Activated CD4-positive, alpha-beta memory T cell treated with anti-CD3 and anti-CD28 coated beads for 36 hours (primary cell): Measurements from ENCODE around the gene MARS1. TPM values are rescaled to one million over a fixed set of nuclear protein-coding genes. Genes with fewer than 3 reads are reported as not detected.
"Not testable (repeated sequence)": the region's sequence is repeated elsewhere in the genome, so short reads cannot be mapped to it uniquely, and the experiment has no call there.

ENCODE experiments used
- CTCF ChIA-PET: fragments of 350-600 bp; sonication (Branson Sonifier 250); formaldehyde crosslinking; loops from one replicate; lab custom pipeline; 2021; ENCODE audit warnings: antibody characterized with exemption, inconsistent platforms; lab: Charles Lee
- POLR2A ChIA-PET: fragments of 350-600 bp; sonication (Branson Sonifier 250); formaldehyde crosslinking; loops from one replicate; lab custom pipeline; 2021; ENCODE audit warnings: antibody characterized with exemption; lab: Charles Lee
- DNase-seq: peaks from one replicate; pipeline ENCODE4 v3.0.0-alpha.2; 2020
- H3K27ac Mint-ChIP-seq: one replicate; pipeline ENCODE4 v1.8.0; 2021; ENCODE audit warnings: mixed read lengths
- H3K27me3 Mint-ChIP-seq: one replicate; pipeline ENCODE4 v1.8.0; 2021; ENCODE audit warnings: mixed read lengths
- H3K36me3 Mint-ChIP-seq: one replicate; pipeline ENCODE4 v1.8.0; 2021; ENCODE audit warnings: mixed read lengths
- H3K4me1 Mint-ChIP-seq: one replicate; pipeline ENCODE4 v1.8.0; 2021; ENCODE audit warnings: low read depth, mixed read lengths
- H3K4me3 Mint-ChIP-seq: one replicate; pipeline ENCODE4 v1.8.0; 2021; ENCODE audit warnings: mild to moderate bottlenecking, mixed read lengths
- H3K9me3 Mint-ChIP-seq: one replicate; pipeline ENCODE4 v1.8.0; 2021; ENCODE audit warnings: mixed read lengths
- intact Hi-C: fragments of 100-400 bp; cut with micrococcal nuclease; formaldehyde crosslinking; loops from one replicate; pipeline ENCODE4 v1.15.1; 2023
- total RNA-seq, 2 experiments: library from RNA; stranded (reverse); gene quantifications; one replicate each; pipeline ENCODE4 v1.2.3, GENCODE V29; 2021

MARS1 gene
- total RNA-seq, 2 experiments from 2014 or later: 354 to 364 TPM

GRCh38 chr12:57513266-57513665 lies 25.4 kb downstream of the MARS1 start:
- Mint-ChIP-seq H3K4me3 (no peak overlapping the region), H3K4me1 (peaks cover 14% of the 10 kb centered on the region), H3K36me3 (peaks cover 71% of the 10 kb centered on the region), H3K27ac (no peak overlapping the region), H3K27me3 (no peaks in the 10 kb centered on the region), H3K9me3 (no peaks in the 10 kb centered on the region)
- DNase-seq: no peak
- intact Hi-C loops: no loop called here
- ChIA-PET CTCF (no interaction called here), POLR2A (interaction anchor here (0.9 to 1.7 kb wide), 2 partner anchors 11 to 22 kb away, joined by 4 read pairs; no protein-coding TSS in a partner anchor)

GRCh38 chr12:57513677-57514076 lies 25.8 kb downstream of the MARS1 start:
- CTCF ChIA-PET: not testable (repeated sequence)

GRCh38 chr12:57514246-57514645 lies 26.4 kb downstream of the MARS1 start:
- H3K4me3 Mint-ChIP-seq, DNase-seq, H3K27me3 Mint-ChIP-seq, CTCF ChIA-PET, H3K9me3 Mint-ChIP-seq, H3K27ac Mint-ChIP-seq, intact Hi-C loops: not testable (repeated sequence)
- POLR2A ChIA-PET: interaction anchor here (1.7 kb wide), 1 partner anchor 12 kb away, joined by 4 read pairs; no protein-coding TSS in a partner anchor
- peaks cover 78% of the 10 kb centered on the region for H3K36me3 Mint-ChIP-seq
- H3K4me1 Mint-ChIP-seq: peaks cover 24% of the 10 kb centered on the region

More at GRCh38 chr12:57513677-57514076, 25.8 kb downstream of the MARS1 start:
- intact Hi-C loops, H3K9me3 Mint-ChIP-seq, H3K4me3 Mint-ChIP-seq, DNase-seq, H3K27me3 Mint-ChIP-seq, H3K27ac Mint-ChIP-seq: not testable (repeated sequence)
- POLR2A ChIA-PET: interaction anchor here (0.9 to 1.7 kb wide), 2 partner anchors 12 to 23 kb away, joined by 4 read pairs; no protein-coding TSS in a partner anchor
- Mint-ChIP-seq H3K4me1 (peaks cover 18% of the 10 kb centered on the region), H3K36me3 (peaks cover 75% of the 10 kb centered on the region)

GRCh38 chr12:57514720-57515407 lies 27.0 kb downstream of the MARS1 start:
- H3K27me3 Mint-ChIP-seq: no peaks in the 10 kb centered on the region
- H3K4me1 Mint-ChIP-seq: peaks cover 26% of the 10 kb centered on the region
- no peak for DNase-seq
- intact Hi-C loops: no loop called here
- no peak overlapping the region for H3K4me3 Mint-ChIP-seq
- peaks cover 77% of the 10 kb centered on the region for H3K36me3 Mint-ChIP-seq
- ChIA-PET POLR2A (interaction anchor here (0.5 to 1.7 kb wide), 3 partner anchors 13 to 17 kb away, joined by 3 to 4 read pairs (median 4); no protein-coding TSS in a partner anchor), CTCF (interaction anchor here (1.1 to 1.2 kb wide), 2 partner anchors 38 to 60 kb away, joined by 4 read pairs; partner anchors contain the start of gene INHBE)
- peak overlapping the region; percentile 23 for H3K27ac Mint-ChIP-seq
- no peaks in the 10 kb centered on the region for H3K9me3 Mint-ChIP-seq

GRCh38 chr12:57515408-57515933 lies 27.6 kb downstream of the MARS1 start:
- H3K27ac Mint-ChIP-seq: peak overlapping the region; percentile 23
- peaks cover 26% of the 10 kb centered on the region for H3K4me1 Mint-ChIP-seq
- intact Hi-C loops: no loop called here
- no peaks in the 10 kb centered on the region for H3K9me3 Mint-ChIP-seq
- DNase-seq: no peak
- ChIA-PET POLR2A (interaction anchor here (0.5 to 0.6 kb wide), 2 partner anchors 16 kb away, joined by 3 to 4 read pairs; no protein-coding TSS in a partner anchor), CTCF (interaction anchor here (1.1 to 1.2 kb wide), 2 partner anchors 39 to 61 kb away, joined by 4 read pairs; partner anchors contain the start of gene INHBE)
- H3K27me3 Mint-ChIP-seq: no peaks in the 10 kb centered on the region
- H3K36me3 Mint-ChIP-seq: peaks cover 81% of the 10 kb centered on the region
- H3K4me3 Mint-ChIP-seq: no peak overlapping the region

GRCh38 chr12:57515934-57516541 lies 28.2 kb downstream of the MARS1 start:
- CTCF ChIA-PET: interaction anchor here (1.1 to 1.2 kb wide), 3 partner anchors 39 to 61 kb away, joined by 4 read pairs; partner anchors contain the start of gene INHBE
- peaks cover 29% of the 10 kb centered on the region for H3K4me1 Mint-ChIP-seq
- no peaks in the 10 kb centered on the region for H3K9me3 Mint-ChIP-seq
- H3K27me3 Mint-ChIP-seq: no peaks in the 10 kb centered on the region
- peaks cover 79% of the 10 kb centered on the region for H3K36me3 Mint-ChIP-seq
- no peak for DNase-seq
- POLR2A ChIA-PET: interaction anchor here (1.1 to 1.7 kb wide), 3 partner anchors 15 to 36 kb away, joined by 3 to 10 read pairs (median 4); no protein-coding TSS in a partner anchor
- H3K27ac Mint-ChIP-seq: peak overlapping the region; percentile 23
- no peak overlapping the region for H3K4me3 Mint-ChIP-seq
- intact Hi-C loops: no loop called here

GRCh38 chr12:57516617-57517153 lies 28.8 kb downstream of the MARS1 start:
- Mint-ChIP-seq H3K4me3 (no peak overlapping the region), H3K4me1 (peaks cover 36% of the 10 kb centered on the region), H3K27me3 (no peaks in the 10 kb centered on the region), H3K27ac (peak overlapping the region; percentile 70), H3K36me3 (peaks cover 77% of the 10 kb centered on the region), H3K9me3 (no peaks in the 10 kb centered on the region)
- CTCF ChIA-PET: interaction anchor here (1.1 kb wide), 1 partner anchor 58 kb away, joined by 4 read pairs; no protein-coding TSS in a partner anchor
- intact Hi-C loops: no loop called here
- POLR2A ChIA-PET: interaction anchor here (0.5 to 1.7 kb wide), 4 partner anchors 11 to 36 kb away, joined by 3 to 10 read pairs (median 4); no protein-coding TSS in a partner anchor
- no peak for DNase-seq

GRCh38 chr12:57517187-57517586 lies 29.3 kb downstream of the MARS1 start:
- Mint-ChIP-seq H3K4me3 (no peak overlapping the region), H3K9me3 (no peaks in the 10 kb centered on the region), H3K4me1 (peaks cover 41% of the 10 kb centered on the region), H3K36me3 (peaks cover 74% of the 10 kb centered on the region), H3K27ac (peak overlapping the region; percentile 70), H3K27me3 (no peaks in the 10 kb centered on the region)
- DNase-seq: no peak
- ChIA-PET POLR2A (interaction anchor here (1.1 to 1.7 kb wide), 3 partner anchors 16 to 37 kb away, joined by 3 to 10 read pairs (median 4); no protein-coding TSS in a partner anchor), CTCF (interaction anchor here (1.3 kb wide), 1 partner anchor 29 kb away, joined by 4 read pairs; the partner anchor contains the start of gene DCTN2)
- intact Hi-C loops: no loop called here

- H3K9me3 Mint-ChIP-seq, intact Hi-C loops, H3K4me3 Mint-ChIP-seq, DNase-seq, H3K27me3 Mint-ChIP-seq: not testable (repeated sequence)
- Mint-ChIP-seq H3K27ac (peak overlapping the region; percentile 70), H3K4me1 (peaks cover 41% of the 10 kb centered on the region), H3K36me3 (peaks cover 69% of the 10 kb centered on the region)
- CTCF ChIA-PET: interaction anchor here (1.3 kb wide), 1 partner anchor 29 kb away, joined by 4 read pairs; the partner anchor contains the start of gene DCTN2
- POLR2A ChIA-PET: interaction anchor here (1.7 kb wide), 1 partner anchor 28 kb away, joined by 10 read pairs; no protein-coding TSS in a partner anchor
Measured at GRCh38 chr12:57517718-57518117, 29.9 kb downstream of the MARS1 start.

- no peak for DNase-seq
- H3K27ac Mint-ChIP-seq: peak overlapping the region; percentile 100
- no peaks in the 10 kb centered on the region for H3K27me3 Mint-ChIP-seq
- no peaks in the 10 kb centered on the region for H3K9me3 Mint-ChIP-seq
- intact Hi-C loops: no loop called here
- H3K36me3 Mint-ChIP-seq: peaks cover 62% of the 10 kb centered on the region
- H3K4me3 Mint-ChIP-seq: peak overlapping the region; percentile 94
- POLR2A ChIA-PET: no interaction called here
- H3K4me1 Mint-ChIP-seq: peaks cover 41% of the 10 kb centered on the region
- CTCF ChIA-PET: interaction anchor here (1.3 kb wide), 1 partner anchor 28 kb away, joined by 4 read pairs; the partner anchor contains the start of gene DCTN2
Measured at GRCh38 chr12:57518176-57518919, 30.5 kb downstream of the MARS1 start.
